ENCODE data around the gene GTF3C1.
"Not testable (repeated sequence)": the region's sequence is repeated elsewhere in the genome, so short reads cannot be mapped to it uniquely, and the experiment has no call there.

The GTF3C1 gene, protein sequence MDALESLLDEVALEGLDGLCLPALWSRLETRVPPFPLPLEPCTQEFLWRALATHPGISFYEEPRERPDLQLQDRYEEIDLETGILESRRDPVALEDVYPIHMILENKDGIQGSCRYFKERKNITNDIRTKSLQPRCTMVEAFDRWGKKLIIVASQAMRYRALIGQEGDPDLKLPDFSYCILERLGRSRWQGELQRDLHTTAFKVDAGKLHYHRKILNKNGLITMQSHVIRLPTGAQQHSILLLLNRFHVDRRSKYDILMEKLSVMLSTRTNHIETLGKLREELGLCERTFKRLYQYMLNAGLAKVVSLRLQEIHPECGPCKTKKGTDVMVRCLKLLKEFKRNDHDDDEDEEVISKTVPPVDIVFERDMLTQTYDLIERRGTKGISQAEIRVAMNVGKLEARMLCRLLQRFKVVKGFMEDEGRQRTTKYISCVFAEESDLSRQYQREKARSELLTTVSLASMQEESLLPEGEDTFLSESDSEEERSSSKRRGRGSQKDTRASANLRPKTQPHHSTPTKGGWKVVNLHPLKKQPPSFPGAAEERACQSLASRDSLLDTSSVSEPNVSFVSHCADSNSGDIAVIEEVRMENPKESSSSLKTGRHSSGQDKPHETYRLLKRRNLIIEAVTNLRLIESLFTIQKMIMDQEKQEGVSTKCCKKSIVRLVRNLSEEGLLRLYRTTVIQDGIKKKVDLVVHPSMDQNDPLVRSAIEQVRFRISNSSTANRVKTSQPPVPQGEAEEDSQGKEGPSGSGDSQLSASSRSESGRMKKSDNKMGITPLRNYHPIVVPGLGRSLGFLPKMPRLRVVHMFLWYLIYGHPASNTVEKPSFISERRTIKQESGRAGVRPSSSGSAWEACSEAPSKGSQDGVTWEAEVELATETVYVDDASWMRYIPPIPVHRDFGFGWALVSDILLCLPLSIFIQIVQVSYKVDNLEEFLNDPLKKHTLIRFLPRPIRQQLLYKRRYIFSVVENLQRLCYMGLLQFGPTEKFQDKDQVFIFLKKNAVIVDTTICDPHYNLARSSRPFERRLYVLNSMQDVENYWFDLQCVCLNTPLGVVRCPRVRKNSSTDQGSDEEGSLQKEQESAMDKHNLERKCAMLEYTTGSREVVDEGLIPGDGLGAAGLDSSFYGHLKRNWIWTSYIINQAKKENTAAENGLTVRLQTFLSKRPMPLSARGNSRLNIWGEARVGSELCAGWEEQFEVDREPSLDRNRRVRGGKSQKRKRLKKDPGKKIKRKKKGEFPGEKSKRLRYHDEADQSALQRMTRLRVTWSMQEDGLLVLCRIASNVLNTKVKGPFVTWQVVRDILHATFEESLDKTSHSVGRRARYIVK (N-terminal part only)

DNA sequence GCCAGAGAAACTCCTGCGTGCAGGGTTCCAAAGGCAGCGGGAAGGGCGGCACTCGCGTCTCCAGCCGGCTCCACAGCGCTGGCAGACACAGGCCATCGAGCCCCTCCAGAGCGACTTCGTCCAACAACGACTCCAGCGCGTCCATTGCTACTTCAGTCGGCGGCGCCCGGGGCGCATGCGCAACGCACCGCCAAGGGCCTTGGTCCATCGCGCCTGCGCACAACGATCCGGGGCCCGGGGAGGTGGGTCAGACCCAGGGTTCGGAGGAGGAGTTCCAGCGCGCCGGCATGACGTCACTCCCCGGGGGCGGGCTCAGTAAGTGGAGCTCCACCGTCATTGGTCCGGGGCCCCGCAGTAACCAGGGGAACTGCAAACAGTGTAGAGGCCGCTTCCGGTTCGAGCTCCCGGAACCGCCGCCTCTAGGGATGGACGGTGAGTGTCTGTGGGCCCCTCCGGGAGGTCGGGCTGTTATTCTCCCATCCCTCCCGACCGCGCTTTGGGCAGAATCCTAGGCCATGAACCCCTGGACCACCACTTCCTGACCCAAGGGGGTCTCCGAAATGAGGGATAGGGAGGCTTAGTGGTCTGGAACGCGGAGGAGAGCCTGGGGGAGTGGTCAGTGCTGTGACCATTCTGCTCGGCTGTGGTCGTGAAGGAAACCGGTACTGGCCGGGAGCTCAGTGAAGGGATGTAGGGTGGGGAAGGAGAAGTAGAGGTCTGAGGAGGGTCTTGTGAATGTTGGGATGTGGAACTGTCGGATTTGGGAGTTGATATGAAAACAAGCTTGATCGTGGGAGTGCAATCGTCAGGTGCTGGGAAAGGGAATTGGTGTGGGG is at the start of gene GTF3C1, which contains the start of gene KATNIP:
Gene GTF3C1 (minus strand): TSS at position 168 of the 836 bp plus-strand sequence. CDS start 23 bp downstream, at position 145.
Gene KATNIP (plus strand): TSS at position 399 of the 836 bp plus-strand sequence. CDS start 27 bp downstream, at position 426.
- DNase-seq: peak; percentile 97

DNA sequence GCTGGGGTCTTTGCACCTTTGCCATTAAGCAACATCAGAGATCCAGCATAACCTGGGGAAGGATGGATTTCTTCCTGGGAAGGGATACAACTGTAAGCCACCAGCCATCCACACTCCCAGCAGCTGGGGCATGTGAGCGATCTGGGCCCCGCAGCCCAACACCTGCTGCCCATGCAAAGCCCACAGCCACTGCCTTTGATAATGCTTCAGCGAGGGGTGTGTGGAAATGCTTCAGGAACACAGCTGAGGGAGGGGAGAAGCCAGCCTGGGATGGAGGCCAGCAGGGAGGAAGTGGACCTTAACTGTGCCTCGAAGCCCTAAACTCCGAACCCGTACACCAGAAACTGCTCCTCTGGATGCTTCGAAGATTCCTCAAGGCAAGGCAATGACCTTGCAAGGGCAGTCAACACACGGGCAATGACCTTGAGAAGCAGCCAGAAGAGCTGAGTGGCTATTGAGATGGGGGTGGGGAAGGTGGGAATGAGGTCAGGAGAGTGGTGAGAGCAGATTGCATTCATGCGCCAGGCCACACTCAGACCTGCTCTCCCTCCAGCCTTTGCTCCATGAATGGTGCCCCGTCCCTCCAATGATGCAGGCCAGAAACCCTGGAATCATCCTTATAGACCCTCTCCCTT is 49.3 kb upstream of the GTF3C1 start:
- DNase-seq: no peak

DNA sequence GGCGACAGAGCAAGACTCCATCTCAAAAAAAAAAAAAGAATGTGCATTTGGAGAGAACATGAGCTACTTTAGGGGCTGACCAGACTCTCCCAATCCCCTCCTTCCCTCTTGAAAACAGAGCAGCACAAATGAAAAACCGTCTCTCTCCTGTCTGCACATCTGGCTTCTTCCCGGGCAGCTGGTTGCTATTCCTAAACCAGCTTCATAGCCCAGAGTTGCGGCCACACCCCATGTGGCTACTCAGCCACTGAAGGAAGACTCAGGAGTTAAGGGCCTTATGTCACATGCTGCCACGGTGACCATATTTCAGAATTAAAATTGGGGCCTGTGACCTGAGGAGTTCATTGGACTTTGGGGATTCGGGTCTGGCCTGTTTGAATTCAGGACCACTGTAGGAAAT is 48.5 kb upstream of the GTF3C1 start:
- no peak for DNase-seq

DNA sequence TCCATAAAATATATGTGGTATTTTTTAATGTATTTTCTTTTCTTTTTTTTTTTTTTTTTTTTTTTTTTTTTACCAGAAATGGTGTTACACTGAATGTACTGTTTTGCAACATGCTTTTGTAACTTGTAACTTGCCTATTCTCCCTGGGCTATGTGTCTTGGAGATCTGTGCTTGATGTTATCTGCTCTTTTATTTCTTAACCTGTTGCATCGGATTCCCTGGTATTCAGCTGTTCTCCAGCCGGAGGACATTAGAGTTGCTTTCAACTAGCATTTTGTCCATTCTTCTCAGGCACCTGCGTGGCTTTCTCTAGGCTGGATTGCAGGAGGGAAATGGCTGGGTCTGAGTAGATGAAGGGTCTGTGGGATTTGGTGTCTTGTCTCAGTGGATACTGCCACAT is 47.6 kb upstream of the GTF3C1 start:
- no peak for DNase-seq

DNA sequence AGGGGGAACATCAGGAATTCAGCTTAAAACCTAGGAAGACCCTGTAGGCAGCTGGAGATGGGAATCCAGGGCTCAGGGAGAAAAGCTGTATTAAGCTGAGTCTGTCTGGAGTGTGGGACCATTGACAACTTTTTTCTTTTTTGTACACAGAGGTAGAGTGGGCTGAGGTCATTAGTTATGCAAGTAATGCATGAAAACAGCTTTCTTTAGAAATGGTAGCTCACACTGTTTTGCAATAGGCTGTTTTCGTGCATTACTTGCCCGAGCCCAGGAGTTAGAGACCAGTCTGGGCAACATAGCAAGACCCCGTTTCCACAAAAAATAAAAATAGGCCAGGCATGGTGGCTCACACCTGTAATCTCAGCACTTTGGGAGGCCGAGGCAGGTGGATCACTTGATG is 46.7 kb upstream of the GTF3C1 start:
- DNase-seq: no peak

DNA sequence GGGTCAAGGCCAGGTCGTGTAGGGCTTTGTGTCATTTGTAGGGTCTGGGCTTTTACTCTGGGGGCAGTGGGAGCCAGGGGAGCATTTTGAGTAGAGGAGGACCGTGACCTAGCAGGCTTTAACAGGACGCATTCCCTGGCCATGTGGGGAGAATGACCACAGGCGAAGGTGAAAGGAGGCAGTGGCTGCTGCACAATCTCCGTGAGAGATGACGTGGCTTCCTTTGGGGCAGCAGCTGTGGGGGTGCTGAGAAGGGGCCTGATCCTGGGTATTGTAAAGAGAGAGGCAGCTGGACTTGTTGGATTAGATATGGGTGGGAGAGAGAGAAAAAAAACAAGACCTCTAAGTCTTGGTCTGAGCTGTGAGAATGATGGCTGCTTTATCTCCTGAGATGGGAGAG is 46.3 kb upstream of the GTF3C1 start:
- DNase-seq: no peak

DNA sequence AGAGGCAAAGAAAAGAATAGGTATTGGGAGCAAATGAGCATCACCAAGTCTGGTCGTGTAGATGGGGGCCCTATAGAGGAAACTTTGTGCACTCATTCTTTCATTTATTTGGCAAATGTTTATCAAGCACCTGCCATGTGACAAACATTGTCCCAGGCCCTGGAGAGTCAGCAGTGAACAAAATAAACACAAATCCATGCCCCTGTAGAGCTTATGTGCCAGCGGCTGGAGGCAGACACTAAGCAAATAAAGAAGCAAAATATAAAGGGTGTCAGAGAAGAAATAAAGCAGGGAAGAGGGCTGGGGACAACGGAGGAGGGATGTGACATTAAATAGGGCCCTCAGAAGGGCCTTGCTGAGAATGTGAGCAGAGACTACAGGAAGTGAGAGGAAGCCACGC is 45.8 kb upstream of the GTF3C1 start:
- no peak for DNase-seq

DNA sequence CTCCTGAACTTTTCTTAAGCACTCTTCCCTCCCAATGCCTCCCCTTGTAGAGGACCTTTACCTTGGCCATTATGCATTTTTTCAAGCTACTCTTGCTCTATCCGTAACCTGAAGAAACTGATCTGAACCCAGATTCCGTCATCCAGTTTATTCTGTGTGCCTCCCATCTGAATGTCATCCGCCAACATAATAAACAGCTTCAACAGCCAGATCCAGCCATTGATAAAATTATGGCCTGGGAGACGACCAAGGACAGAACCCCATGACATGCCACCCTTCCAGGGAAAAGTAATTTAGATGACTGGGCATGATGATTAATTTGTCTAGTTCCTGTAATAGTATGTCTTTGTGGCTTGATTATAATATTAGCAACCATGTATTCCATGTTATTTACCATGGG is 42.1 kb upstream of the GTF3C1 start:
- DNase-seq: no peak

DNA sequence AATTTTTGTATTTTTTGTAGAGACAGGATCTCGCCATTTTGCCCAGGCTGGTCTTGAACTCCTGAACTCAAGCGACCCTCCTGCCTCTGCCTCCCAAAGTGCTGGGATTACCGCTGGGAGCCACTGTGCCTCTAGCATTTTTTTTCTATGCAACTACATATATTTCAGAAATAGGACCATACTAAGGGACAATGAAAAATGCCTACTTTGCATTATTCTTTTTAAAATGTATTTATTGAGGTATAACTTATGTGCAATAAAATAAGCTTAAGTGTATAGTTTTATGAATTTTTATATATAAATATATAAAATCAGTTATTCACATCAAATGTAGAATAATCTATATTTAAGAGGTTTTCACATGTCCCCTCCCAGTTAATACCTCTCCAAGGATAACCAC is 38.3 kb upstream of the GTF3C1 start:
- no peak for DNase-seq

DNA sequence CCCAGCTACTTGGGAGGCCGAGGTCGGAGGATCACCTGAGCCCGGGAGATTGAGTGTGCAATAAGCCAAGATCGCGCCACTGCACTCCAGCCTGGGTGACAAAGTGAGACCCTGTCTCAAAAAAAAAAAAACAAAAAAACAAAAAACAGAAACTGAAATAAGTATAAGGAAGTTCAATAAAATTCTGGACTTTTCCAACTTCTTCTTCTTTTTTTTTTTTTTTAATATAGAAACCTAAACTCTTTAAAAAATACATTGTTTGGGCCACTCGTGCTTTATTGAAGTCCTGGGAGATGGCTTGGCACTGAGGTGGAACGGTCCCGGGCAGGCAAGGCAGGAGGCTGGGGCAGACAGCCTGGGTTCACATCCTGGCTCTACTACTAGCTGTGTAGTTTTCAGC is 37.0 kb upstream of the GTF3C1 start:
- DNase-seq: no peak

DNA sequence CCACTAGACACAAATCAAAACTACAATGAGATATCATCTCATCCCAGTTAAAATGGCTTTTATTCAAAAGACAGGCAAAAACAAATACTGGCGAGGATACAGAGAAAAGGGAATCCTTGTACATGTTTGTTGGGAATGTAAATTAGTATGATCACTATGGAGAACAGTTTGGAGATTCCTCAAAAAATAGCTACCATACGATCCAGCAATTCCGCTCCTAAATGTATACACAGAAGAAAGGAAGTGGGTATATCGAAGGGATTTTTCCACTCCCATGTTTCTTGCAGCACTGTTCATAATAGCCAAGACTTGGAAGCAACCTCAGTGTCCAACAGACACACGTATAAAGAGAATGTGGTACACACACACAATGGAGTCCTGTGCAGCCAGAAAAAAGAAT is 35.5 kb upstream of the GTF3C1 start:
- no peak for DNase-seq

DNA sequence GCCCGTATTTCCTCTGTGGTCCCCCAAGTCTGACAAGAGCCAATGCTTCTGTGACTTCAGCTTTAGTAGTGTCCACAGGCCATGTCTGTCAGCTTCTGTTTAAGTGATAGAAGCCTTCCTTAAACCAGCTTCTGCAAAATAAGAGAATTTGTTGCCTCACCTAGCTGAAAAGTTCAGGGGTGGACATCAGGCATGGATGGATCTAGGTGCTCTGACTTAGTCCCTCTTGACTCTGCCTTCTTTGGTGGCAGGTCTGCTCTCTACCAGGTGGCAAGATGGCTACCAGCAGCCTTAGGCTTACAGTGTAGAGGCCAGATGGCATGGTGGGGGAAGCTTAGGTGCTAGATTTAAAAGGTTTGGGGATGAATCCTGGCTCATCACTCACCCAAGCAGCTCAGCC is 33.9 kb upstream of the GTF3C1 start:
- no peak for DNase-seq

DNA sequence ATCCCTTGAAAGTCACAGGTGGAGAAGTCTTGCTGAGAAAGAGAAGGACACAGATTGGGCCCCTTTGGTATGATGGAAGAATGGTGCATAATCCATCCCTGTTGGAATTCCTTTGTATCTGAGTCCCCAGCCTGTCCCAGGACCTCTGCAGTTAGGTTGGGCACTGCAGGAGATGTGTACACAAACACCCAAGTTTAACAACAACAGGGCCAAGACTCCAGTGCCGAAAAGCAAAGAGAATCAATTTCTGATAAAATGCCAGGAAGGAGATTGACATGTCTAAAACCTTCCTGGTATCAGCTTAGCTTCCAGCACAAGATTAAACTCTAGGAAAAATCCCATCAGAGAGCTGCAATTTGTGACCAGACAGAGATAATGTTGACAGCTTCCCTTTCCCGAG is 33.2 kb upstream of the GTF3C1 start:
- no peak for DNase-seq

DNA sequence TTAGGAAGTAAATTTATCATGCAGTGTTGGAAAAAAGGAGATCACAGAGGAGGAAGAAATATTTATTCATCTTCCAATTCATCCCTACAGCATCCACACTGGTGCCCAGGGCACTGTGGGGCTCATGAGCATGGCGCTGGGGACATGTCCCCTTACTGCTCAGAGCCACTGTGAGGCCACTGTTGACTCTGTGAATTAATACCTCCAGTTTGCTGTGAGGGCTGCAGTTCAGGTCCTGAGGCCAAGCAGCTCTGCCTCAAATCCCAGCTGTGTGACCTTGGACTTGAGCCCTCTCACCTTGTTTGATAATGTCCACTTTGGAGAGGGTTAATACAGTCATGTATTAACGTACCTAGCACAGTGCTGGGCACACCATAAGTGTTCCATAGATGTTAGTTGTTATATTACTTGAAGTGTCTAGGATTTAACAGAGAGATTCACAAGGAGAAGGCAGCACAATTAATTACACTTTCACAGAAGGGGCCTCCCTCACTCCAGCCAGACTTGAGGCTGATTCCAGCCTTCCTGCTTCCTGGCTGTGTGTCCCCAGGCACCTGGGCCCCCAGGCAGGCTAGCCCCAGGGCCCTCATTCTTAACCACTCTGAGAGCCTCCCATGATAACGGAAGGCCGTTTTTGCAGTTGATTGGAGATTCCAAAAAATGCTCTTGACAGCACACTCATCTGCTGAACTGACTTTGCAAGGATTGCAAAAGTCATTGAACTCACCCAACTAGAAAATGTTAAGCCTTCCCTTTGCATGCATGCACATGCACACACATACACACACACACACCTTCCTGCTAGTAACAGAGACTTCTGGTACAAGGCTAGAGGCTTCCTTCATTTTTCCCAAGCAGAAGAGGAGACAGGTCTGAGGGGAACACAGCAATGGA is 29.6 kb upstream of the GTF3C1 start:
- DNase-seq: peak; percentile 61

DNA sequence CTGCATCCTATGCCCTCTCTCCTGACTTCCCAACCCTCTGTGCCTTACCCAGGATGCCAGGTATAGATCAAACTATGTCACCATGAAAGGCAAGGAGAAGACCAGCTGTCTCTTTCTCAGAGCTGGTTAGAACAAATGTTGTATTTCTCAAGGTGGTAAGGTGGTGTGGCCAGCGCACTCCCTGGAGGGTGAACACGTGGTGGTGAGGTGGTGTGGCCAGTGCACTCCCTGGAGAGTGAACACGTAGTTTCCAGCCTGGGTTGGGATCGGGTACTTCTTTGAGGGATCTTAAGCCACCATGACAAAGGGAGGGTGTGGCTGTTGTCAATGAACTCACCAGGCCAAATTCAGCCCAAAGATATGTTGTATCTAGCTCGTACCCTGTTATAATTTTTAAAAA is 27.0 kb upstream of the GTF3C1 start:
- DNase-seq: no peak

DNA sequence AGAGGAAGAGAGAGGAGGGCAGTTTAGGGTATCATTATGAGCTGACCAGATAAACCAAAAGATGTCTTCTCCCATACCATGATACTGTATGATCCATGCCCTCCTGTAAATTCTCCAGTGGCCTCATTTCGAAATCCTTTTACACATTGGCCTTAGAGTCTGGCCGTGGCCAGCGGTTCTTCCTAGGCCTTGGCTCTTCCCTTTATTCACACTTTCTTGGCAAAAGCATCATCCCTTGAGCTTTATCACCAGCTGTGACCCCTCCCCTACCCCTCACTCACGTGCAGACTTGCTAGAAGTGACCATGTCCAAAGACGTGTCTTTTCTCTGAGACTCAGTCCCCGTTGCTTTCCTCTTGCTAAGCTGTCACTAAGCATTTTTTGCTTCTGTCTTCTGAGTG is 23.0 kb upstream of the GTF3C1 start:
- DNase-seq: no peak

DNA sequence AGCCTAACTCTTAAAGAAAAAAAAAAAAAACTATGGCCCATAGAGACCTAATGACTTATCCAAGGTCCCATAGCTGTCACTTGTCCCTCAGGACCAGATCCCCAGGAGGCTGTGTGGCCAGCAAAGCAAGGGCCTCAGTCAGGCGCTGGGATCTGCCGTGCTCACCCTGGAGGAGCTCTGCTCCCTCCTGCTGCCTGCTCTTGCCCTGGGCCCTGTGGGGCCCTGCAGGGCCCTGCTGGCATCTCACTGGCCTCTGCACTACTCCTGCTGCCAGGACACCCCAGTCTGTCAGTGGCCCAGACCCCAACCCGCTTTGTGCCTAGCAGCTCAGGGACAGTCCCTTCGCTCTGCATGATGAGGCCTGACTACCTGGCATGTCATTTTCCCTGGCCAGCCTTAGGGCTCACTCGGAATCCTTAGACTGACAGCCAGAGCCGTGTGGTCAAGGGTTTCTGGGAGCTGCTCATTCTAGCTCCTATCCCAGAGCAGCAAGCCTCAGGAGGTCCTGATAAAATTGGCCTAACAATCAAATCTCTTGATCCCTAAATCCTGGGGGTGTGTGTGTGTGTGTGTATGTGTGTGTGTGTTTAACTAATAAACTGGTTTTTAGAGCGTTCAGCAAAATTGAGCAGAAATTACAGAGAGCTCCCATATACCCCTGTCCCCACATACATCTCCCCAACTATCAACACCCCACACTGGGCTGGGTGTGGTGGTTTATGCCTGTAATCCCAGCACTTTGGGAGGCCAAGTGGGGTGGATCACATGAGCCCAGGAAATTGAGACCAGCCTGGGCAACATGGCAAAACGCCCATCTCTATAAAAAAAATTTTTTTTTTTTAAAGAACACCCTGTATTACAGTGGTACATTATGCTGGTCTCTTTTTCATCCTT is 22.0 kb upstream of the GTF3C1 start:
- no peak for DNase-seq

DNA sequence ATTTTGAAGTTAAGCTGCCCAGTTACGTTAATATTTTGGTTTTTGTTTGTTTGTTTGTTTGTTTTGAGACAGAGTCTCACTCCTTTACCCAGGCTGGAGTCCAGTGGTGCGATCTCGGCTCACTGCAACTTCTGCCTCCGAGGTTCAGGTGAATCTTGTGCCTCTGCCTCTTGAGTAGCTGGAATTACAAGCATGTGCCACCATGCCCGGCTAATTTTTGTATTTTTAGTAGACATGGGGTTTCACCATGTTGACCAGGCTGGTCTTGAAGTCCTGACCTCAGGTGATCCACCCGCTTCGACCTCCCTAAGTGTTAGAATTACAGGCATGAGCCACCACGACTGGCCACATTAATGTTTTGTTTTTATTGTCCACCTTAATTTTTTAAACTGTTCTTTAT is 21.3 kb upstream of the GTF3C1 start:
- DNase-seq: not testable (repeated sequence)

DNA sequence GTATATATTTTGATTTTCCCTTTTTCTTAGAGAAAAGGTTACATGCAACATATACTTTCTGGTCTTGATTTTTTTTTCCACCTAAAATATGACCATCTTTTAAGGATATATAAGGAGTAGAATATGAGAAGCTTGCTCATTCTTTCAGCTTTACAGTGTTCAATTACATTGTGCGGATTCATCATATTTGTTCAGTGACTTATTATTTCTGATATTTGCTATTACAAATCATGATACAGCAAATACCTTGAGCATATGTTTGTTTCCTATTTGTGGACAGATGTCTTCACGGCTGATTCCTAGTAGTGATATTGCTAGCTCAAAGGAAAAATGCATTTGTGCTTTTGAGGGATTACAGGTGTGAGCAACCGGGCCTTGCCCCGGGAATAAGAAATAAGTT is 18.4 kb upstream of the GTF3C1 start:
- DNase-seq: no peak

All from kidney glomerular epithelial cell (primary cell).